Natural killer cell treated with Interleukin-12 subunit alpha and Interleukin-12 subunit beta and Interleukin-15 and Interleukin-18, amount 100 ng/mL, for 72 hours (primary cell): ENCODE data around the gene ZYG11A. TPM values are rescaled to one million over a fixed set of nuclear protein-coding genes. Genes with fewer than 3 reads are reported as not detected.
"Not testable (repeated sequence)": the region's sequence is repeated elsewhere in the genome, so short reads cannot be mapped to it uniquely, and the experiment has no call there.

Experiments used
- ATAC-seq, 2 donors: fragments of 150-1000 bp; cut with Tn5 transposase in 1 of 2; sonication (Bioruptor Pico), chemical (Tn5 transposase) in 1 of 2; 2 replicates each; pipeline ENCODE4 v1.10.0; 2021
- DNase-seq: peaks from one replicate; pipeline ENCODE4 v3.0.0; 2022; ENCODE audit warnings: low spot score
- H3K27ac Mint-ChIP-seq, 2 donors: 1 replicate in 1 of 2; 2 replicates in 1 of 2; pipeline ENCODE4 v1.8.0; 2022; ENCODE audit warnings: mixed read lengths in 2 of 2, mild to moderate bottlenecking in 1 of 2, moderate library complexity in 1 of 2
- H3K27me3 Mint-ChIP-seq, 2 donors: 1 replicate in 1 of 2; 2 replicates in 1 of 2; pipeline ENCODE4 v1.8.0; 2022; ENCODE audit warnings: mixed read lengths in 2 of 2
- H3K36me3 Mint-ChIP-seq: one replicate; pipeline ENCODE4 v1.8.0; 2022; ENCODE audit warnings: mixed read lengths
- H3K4me1 Mint-ChIP-seq, 2 donors: 1 replicate in 1 of 2; 2 replicates in 1 of 2; pipeline ENCODE4 v1.8.0; 2022; ENCODE audit warnings: low read depth in 2 of 2, mixed read lengths in 2 of 2, mild to moderate bottlenecking in 1 of 2
- H3K4me3 Mint-ChIP-seq: one replicate; pipeline ENCODE4 v1.8.0; 2022; ENCODE audit warnings: mixed read lengths
- H3K9me3 Mint-ChIP-seq: 2 replicates; pipeline ENCODE4 v1.8.0; 2022; ENCODE audit warnings: mixed read lengths
- total RNA-seq, 2 donors: library from RNA; stranded (reverse); gene quantifications; one replicate each; pipeline ENCODE4 v1.2.3, GENCODE V29; 2022

Gene ZYG11A
- total RNA-seq, 2 donors from 2014 or later, result 0.07 to 1.0 TPM

GRCh38 chr1:52852854-52853253 lies 10.3 kb downstream of the ZYG11A start:
- Mint-ChIP-seq H3K36me3 (no peaks in the 10 kb centered on the region), H3K27me3 (peaks cover 6 to 8% of the 10 kb centered on the region in 2 donors), H3K4me3 (no peak overlapping the region), H3K27ac (no peak overlapping the region), H3K4me1 (no peaks in the 10 kb centered on the region), H3K9me3 (no peaks in the 10 kb centered on the region)
- ATAC-seq (no peak), DNase-seq (no peak)

GRCh38 chr1:52855584-52855983 lies 13.0 kb downstream of the ZYG11A start:
- ATAC-seq (no peak), DNase-seq (no peak)
- no peak overlapping the region for H3K27ac Mint-ChIP-seq
- no peak overlapping the region for H3K4me3 Mint-ChIP-seq
- peaks cover 4 to 5% of the 10 kb centered on the region in 2 donors for H3K27me3 Mint-ChIP-seq
- H3K36me3 Mint-ChIP-seq, result no peaks in the 10 kb centered on the region
- H3K9me3 Mint-ChIP-seq, result no peaks in the 10 kb centered on the region
- no peaks in the 10 kb centered on the region for H3K4me1 Mint-ChIP-seq

GRCh38 chr1:52856026-52856425 lies 13.5 kb downstream of the ZYG11A start:
- DNase-seq (no peak), ATAC-seq (no peak)
- Mint-ChIP-seq H3K27ac (no peak overlapping the region), H3K4me3 (no peak overlapping the region), H3K9me3 (no peaks in the 10 kb centered on the region), H3K27me3 (peaks cover under 1 to 2% of the 10 kb centered on the region in 2 donors), H3K4me1 (no peaks in the 10 kb centered on the region), H3K36me3 (no peaks in the 10 kb centered on the region)

GRCh38 chr1:52857443-52857842 lies 14.9 kb downstream of the ZYG11A start:
- H3K9me3 Mint-ChIP-seq, result no peaks in the 10 kb centered on the region
- no peaks in the 10 kb centered on the region for H3K4me1 Mint-ChIP-seq
- H3K36me3 Mint-ChIP-seq, result no peaks in the 10 kb centered on the region
- H3K4me3 Mint-ChIP-seq, result no peak overlapping the region
- DNase-seq (no peak), ATAC-seq (no peak)
- no peaks in the 10 kb centered on the region for H3K27me3 Mint-ChIP-seq
- no peak overlapping the region for H3K27ac Mint-ChIP-seq

GRCh38 chr1:52862666-52863458 lies 20.3 kb downstream of the ZYG11A start:
- Mint-ChIP-seq H3K27ac (no peak overlapping the region), H3K4me1 (peaks cover 0 to 5% of the 10 kb centered on the region in 2 donors), H3K9me3 (no peaks in the 10 kb centered on the region), H3K36me3 (no peaks in the 10 kb centered on the region), H3K4me3 (no peak overlapping the region), H3K27me3 (peaks cover 0 to 10% of the 10 kb centered on the region in 2 donors)
- ATAC-seq (no peak), DNase-seq (no peak)

GRCh38 chr1:52867087-52867863 lies 24.7 kb downstream of the ZYG11A start:
- Mint-ChIP-seq H3K4me1 (peaks cover 0 to 5% of the 10 kb centered on the region in 2 donors), H3K36me3 (no peaks in the 10 kb centered on the region), H3K27me3 (peaks cover 0 to 10% of the 10 kb centered on the region in 2 donors), H3K27ac (no peak overlapping the region), H3K9me3 (no peaks in the 10 kb centered on the region), H3K4me3 (no peak overlapping the region)
- ATAC-seq, result peak in 1 of 2 donors; percentile 87
- no peak for DNase-seq

- not testable (repeated sequence) for H3K36me3 Mint-ChIP-seq, H3K9me3 Mint-ChIP-seq, H3K4me1 Mint-ChIP-seq, ATAC-seq, DNase-seq, H3K27ac Mint-ChIP-seq, H3K27me3 Mint-ChIP-seq, H3K4me3 Mint-ChIP-seq
Observed at GRCh38 chr1:52869727-52870126, 27.2 kb downstream of the ZYG11A start.

GRCh38 chr1:52876843-52877242 lies 34.3 kb downstream of the ZYG11A start:
- Mint-ChIP-seq H3K36me3 (no peaks in the 10 kb centered on the region), H3K4me1 (no peaks in the 10 kb centered on the region), H3K27me3 (peaks cover 0 to 3% of the 10 kb centered on the region in 2 donors), H3K27ac (no peak overlapping the region), H3K9me3 (no peaks in the 10 kb centered on the region), H3K4me3 (no peak overlapping the region)
- ATAC-seq, result no peak
- DNase-seq, result no peak

GRCh38 chr1:52877554-52877953 lies 35.0 kb downstream of the ZYG11A start:
- Mint-ChIP-seq H3K36me3 (no peaks in the 10 kb centered on the region), H3K27ac (no peak overlapping the region), H3K4me1 (no peaks in the 10 kb centered on the region), H3K27me3 (peaks cover 0 to 3% of the 10 kb centered on the region in 2 donors), H3K4me3 (no peak overlapping the region), H3K9me3 (no peaks in the 10 kb centered on the region)
- no peak for ATAC-seq
- no peak for DNase-seq

- Mint-ChIP-seq H3K4me1 (no peaks in the 10 kb centered on the region), H3K27ac (no peak overlapping the region), H3K36me3 (no peaks in the 10 kb centered on the region), H3K9me3 (no peaks in the 10 kb centered on the region), H3K27me3 (peaks cover 0 to 3% of the 10 kb centered on the region in 2 donors), H3K4me3 (no peak overlapping the region)
- ATAC-seq (no peak), DNase-seq (no peak)
Observed at GRCh38 chr1:52880206-52880605, 37.6 kb downstream of the ZYG11A start.

- H3K36me3 Mint-ChIP-seq, result no peaks in the 10 kb centered on the region
- DNase-seq (no peak), ATAC-seq (no peak)
- no peaks in the 10 kb centered on the region for H3K4me1 Mint-ChIP-seq
- H3K9me3 Mint-ChIP-seq, result no peaks in the 10 kb centered on the region
- H3K4me3 Mint-ChIP-seq, result no peak overlapping the region
- H3K27me3 Mint-ChIP-seq, result peaks cover 0 to 3% of the 10 kb centered on the region in 2 donors
- no peak overlapping the region for H3K27ac Mint-ChIP-seq
Observed at GRCh38 chr1:52887483-52887882, 44.9 kb downstream of the ZYG11A start.

GRCh38 chr1:52892424-52893215 lies 50.1 kb downstream of the ZYG11A start:
- DNase-seq (no peak), ATAC-seq (no peak)
- Mint-ChIP-seq H3K9me3 (no peaks in the 10 kb centered on the region), H3K4me1 (no peaks in the 10 kb centered on the region), H3K27me3 (peaks cover 0 to 3% of the 10 kb centered on the region in 2 donors), H3K4me3 (no peak overlapping the region), H3K27ac (no peak overlapping the region), H3K36me3 (no peaks in the 10 kb centered on the region)

GRCh38 chr1:52899445-52899894 lies 56.9 kb downstream of the ZYG11A start:
- H3K4me1 Mint-ChIP-seq, result no peaks in the 10 kb centered on the region
- H3K27ac Mint-ChIP-seq, result no peak overlapping the region
- no peaks in the 10 kb centered on the region for H3K27me3 Mint-ChIP-seq
- peak; percentile 65 to 78 for ATAC-seq
- DNase-seq, result no peak
- H3K36me3 Mint-ChIP-seq, result no peaks in the 10 kb centered on the region
- no peaks in the 10 kb centered on the region for H3K9me3 Mint-ChIP-seq
- no peak overlapping the region for H3K4me3 Mint-ChIP-seq
